B cell (primary cell): Measurements from ENCODE around the gene MEPCE. TPM values are rescaled to one million over a fixed set of nuclear protein-coding genes. Genes with fewer than 3 reads are reported as not detected.

Experiments
- ATAC-seq: fragments of 200-7000 bp; cut with Tn5 transposase; one replicate; pipeline ENCODE4 v1.10.0; 2021; ENCODE audit warnings: low read depth, mild to moderate bottlenecking, moderate number of reproducible peaks, moderate library complexity
- CTCF ChIA-PET: fragments of 350-600 bp; sonication (Branson Sonifier 250); formaldehyde crosslinking; loops from one replicate; lab custom pipeline; 2021; ENCODE audit warnings: antibody characterized with exemption, inconsistent platforms; lab: Charles Lee
- POLR2A ChIA-PET: fragments of 350-600 bp; sonication (Branson Sonifier 250); formaldehyde crosslinking; loops from one replicate; lab custom pipeline; 2021; ENCODE audit warnings: antibody characterized with exemption; lab: Charles Lee
- DNase-seq: peaks from one replicate; pipeline ENCODE4 v3.0.0; 2013
- H2AFZ ChIP-seq: 2 replicates; pipeline ENCODE4 v1.6.1; 2012; ENCODE audit warnings: mild to moderate bottlenecking, low read depth, low read length; ENCODE audit not compliant: insufficient read depth, poor library complexity, severe bottlenecking
- H3K27ac ChIP-seq, 2 donors: 1 replicate in 1 of 2; 2 replicates in 1 of 2; pipeline ENCODE4 v1.5.1; 2012 to 2013; ENCODE audit warnings: low read length in 2 of 2, mild to moderate bottlenecking in 2 of 2, moderate library complexity in 1 of 2
- H3K27me3 ChIP-seq, 4 experiments: fragments of 200-600 bp in 1 of 4; sonication (generic) in 1 of 4; replicated peaks in 1 of 4; 1 replicate in 2 of 4; 2 replicates in 2 of 4; pipeline versions ENCODE4 v1.6.1 to v1.7.0; 2013 to 2016; ENCODE audit warnings: low read length in 3 of 4, mild to moderate bottlenecking in 2 of 4, mixed read lengths in 1 of 4, moderate library complexity in 1 of 4; ENCODE audit not compliant: insufficient read depth in 4 of 4, control insufficient read depth in 3 of 4; ENCODE audit errors: control extremely low read depth in 1 of 4
- H3K36me3 ChIP-seq, 2 experiments: replicated peaks in 1 of 2; 1 replicate in 1 of 2; 2 replicates in 1 of 2; pipeline versions ENCODE4 v1.6.1 to v1.7.1; 2013; ENCODE audit warnings: low read length in 1 of 2; ENCODE audit not compliant: insufficient read depth in 2 of 2, control insufficient read depth in 1 of 2; ENCODE audit errors: control extremely low read depth in 1 of 2, extremely low read depth in 1 of 2
- H3K4me1 ChIP-seq, 2 donors: fragments of 200-600 bp in 1 of 2; sonication (generic) in 1 of 2; 1 replicate in 1 of 2; 2 replicates in 1 of 2; pipeline versions ENCODE4 v1.5.1 to v1.6.1; 2013 to 2017; ENCODE audit warnings: low read length in 2 of 2; ENCODE audit not compliant: control insufficient read depth in 2 of 2, insufficient read depth in 2 of 2
- H3K4me2 ChIP-seq: replicated peaks from 2 replicates; pipeline ENCODE3; 2012; ENCODE audit warnings: mild to moderate bottlenecking, low read depth, low read length; ENCODE audit not compliant: poor library complexity, severe bottlenecking
- H3K4me3 ChIP-seq, 5 experiments: fragments of 200-600 bp in 1 of 5; sonication (generic) in 1 of 5; 1 replicate in 3 of 5; 2 replicates in 2 of 5; pipeline versions ENCODE4 v1.5.1 to v1.7.0; 2011 to 2016; ENCODE audit warnings: low read length in 4 of 5, mild to moderate bottlenecking in 4 of 5, low read depth in 2 of 5, control low read depth in 1 of 5, moderate library complexity in 1 of 5; ENCODE audit not compliant: insufficient read depth in 1 of 5; ENCODE audit errors: control extremely low read depth in 1 of 5, extremely low read depth in 1 of 5
- H3K79me2 ChIP-seq: fragments of 200-600 bp; sonication (generic); one replicate; pipeline ENCODE4 v1.6.0; 2016; ENCODE audit warnings: low read length; ENCODE audit not compliant: control insufficient read depth, insufficient read depth
- H3K9ac ChIP-seq: fragments of 200-600 bp; sonication (generic); 2 replicates; pipeline ENCODE4 v1.6.1; 2017; ENCODE audit warnings: mild to moderate bottlenecking, low read length, moderate library complexity
- H3K9me3 ChIP-seq, 3 donors: one replicate each; pipeline versions ENCODE4 v1.6.1 to v1.7.1; 2013; ENCODE audit warnings: low read length in 2 of 3; ENCODE audit not compliant: control insufficient read depth in 2 of 3, insufficient read depth in 1 of 3; ENCODE audit errors: control extremely low read depth in 1 of 3
- H4K20me1 ChIP-seq: 2 replicates; pipeline ENCODE4 v1.6.0; 2012; ENCODE audit warnings: mild to moderate bottlenecking, low read length; ENCODE audit not compliant: insufficient read depth, control insufficient read depth, poor library complexity, severe bottlenecking
- H3K27ac Mint-ChIP-seq: one replicate; pipeline ENCODE4 v1.8.0; 2021; ENCODE audit warnings: mixed read lengths
- H3K27me3 Mint-ChIP-seq: one replicate; pipeline ENCODE4 v1.8.0; 2021; ENCODE audit warnings: mixed read lengths
- H3K4me1 Mint-ChIP-seq: one replicate; pipeline ENCODE4 v1.8.0; 2021; ENCODE audit warnings: mixed read lengths
- H3K4me3 Mint-ChIP-seq: one replicate; pipeline ENCODE4 v1.8.0; 2021; ENCODE audit warnings: mixed read lengths
- H3K9me3 Mint-ChIP-seq: one replicate; pipeline ENCODE4 v1.8.0; 2022; ENCODE audit warnings: mixed read lengths; ENCODE audit not compliant: insufficient read depth
- EZH2 ChIP-seq: IDR thresholded peaks from 2 replicates; pipeline ENCODE4 v1.6.1; 2012; ENCODE audit warnings: borderline replicate concordance, low read depth, mild to moderate bottlenecking, moderate library complexity, low read length; ENCODE audit not compliant: insufficient read depth, poor library complexity, severe bottlenecking
- WGBS: methylation state at CpG from one replicate; pipeline ENCODE4 v1.1.5; 2013; ENCODE audit warnings: missing lambda C conversion rate; ENCODE audit not compliant: insufficient coverage; 5-methylcytosine and 5-hydroxymethylcytosine counted together
- intact Hi-C: fragments of 100-400 bp; cut with micrococcal nuclease; formaldehyde crosslinking; loops from one replicate; pipeline ENCODE4 v1.10.0; 2022
- polyA plus RNA-seq: library from polyadenylated mRNA; depleted of rRNA; stranded (reverse); fragments of >200 nt; gene quantifications from 2 replicates; pipeline ENCODE4 v1.2.3, GENCODE V29; 2012
- total RNA-seq, 2 donors: library from RNA; stranded (reverse); fragments of 120-200 nt in 1 of 2; gene quantifications; 1 replicate in 1 of 2; 2 replicates in 1 of 2; pipeline versions ENCODE4 v1.2.3 to v1.2.4, GENCODE V29; 2013 to 2022
- TF ChIP-seq, protein P1 (sequence below): fragments of 200-600 bp; IDR thresholded peaks from one replicate; pipeline ENCODE4 v1.8.0; 2022; ENCODE audit warnings: antibody characterized with exemption, mild to moderate bottlenecking

MEPCE gene
- total and polyA plus RNA-seq, 2 donors (not counting 1 experiment from before 2014, with no cell fraction given), result 54.5 to 90.6 TPM

DNA sequence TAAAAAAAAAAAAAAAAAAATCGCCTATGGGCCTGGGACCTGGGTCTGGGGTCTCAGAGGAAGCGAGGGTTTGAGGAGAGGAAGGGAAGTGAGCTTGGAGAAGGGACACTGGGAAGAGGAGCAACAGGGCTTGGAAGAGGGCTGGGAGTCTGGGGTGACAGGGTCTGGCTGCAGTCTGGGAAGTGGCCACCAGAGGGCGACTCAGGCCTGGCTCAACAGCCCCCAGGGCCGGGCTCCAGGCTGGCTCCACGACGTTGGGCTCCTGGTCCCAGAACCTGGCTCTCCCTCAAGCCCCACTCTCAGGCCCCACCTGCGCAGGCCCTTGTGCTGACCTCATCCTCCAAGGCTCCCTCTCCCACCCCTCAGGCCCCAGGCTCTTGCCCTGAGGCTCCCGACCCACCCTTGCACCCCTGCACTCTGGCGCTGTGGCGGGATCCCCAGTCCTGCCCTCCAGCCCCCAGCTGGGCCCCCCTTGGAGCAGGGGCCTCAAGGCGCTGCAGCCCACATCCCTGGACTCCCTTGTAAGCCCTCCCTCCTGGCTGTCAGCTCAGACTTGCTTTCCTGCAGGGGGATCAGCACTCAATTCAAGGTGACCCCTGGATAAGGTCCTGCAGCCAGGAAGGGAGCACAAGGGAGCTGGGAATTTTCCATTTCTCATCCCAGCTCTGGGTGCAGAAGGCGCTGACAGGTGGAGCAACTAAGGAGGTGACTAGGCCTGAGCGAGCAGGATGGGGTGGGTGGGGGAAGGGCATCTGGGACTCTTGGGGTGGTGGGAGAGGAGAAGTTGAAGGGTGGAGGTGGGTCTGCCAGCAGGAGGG is 39.8 kb downstream of the MEPCE start:
- WGBS, result 29% methylated on average over 9 of the region's 13 CpGs
- peaks cover 25% of the 10 kb centered on the region for H3K79me2 ChIP-seq

More for the DNA sequence above, 39.8 kb downstream of the MEPCE start:
- H4K20me1 ChIP-seq, result peaks cover 57% of the 10 kb centered on the region
- Mint-ChIP-seq H3K9me3 (no peaks in the 10 kb centered on the region), H3K27ac (peak overlapping the region; percentile 53), H3K27me3 (no peaks in the 10 kb centered on the region), H3K4me1 (peaks cover 24% of the 10 kb centered on the region), H3K4me3 (no peak overlapping the region)
- H3K4me3 ChIP-seq, result no peak overlapping the region
- H3K36me3 ChIP-seq, result peaks cover 4 to 48% of the 10 kb centered on the region in 2 experiments
- CTCF ChIA-PET, result interaction anchor here (0.7 to 4.3 kb wide), 30 partner anchors 8 to 383 kb away, joined by 3 to 80 read pairs (median 5); partner anchors contain the start of genes FBXO24, NYAP1, SLC12A9 and TSC22D4
- TF ChIP-seq, protein P1, sequence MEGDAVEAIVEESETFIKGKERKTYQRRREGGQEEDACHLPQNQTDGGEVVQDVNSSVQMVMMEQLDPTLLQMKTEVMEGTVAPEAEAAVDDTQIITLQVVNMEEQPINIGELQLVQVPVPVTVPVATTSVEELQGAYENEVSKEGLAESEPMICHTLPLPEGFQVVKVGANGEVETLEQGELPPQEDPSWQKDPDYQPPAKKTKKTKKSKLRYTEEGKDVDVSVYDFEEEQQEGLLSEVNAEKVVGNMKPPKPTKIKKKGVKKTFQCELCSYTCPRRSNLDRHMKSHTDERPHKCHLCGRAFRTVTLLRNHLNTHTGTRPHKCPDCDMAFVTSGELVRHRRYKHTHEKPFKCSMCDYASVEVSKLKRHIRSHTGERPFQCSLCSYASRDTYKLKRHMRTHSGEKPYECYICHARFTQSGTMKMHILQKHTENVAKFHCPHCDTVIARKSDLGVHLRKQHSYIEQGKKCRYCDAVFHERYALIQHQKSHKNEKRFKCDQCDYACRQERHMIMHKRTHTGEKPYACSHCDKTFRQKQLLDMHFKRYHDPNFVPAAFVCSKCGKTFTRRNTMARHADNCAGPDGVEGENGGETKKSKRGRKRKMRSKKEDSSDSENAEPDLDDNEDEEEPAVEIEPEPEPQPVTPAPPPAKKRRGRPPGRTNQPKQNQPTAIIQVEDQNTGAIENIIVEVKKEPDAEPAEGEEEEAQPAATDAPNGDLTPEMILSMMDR, result peak; percentile 87
- no peak for TF ChIP-seq EZH2
- intact Hi-C loops, result loop anchor here (1.0 to 10.0 kb wide), 5 partner anchors 10 to 256 kb away; partner anchors contain the start of genes NYAP1, POP7 and TSC22D4
- H3K9ac ChIP-seq, result no peak overlapping the region
- H3K27me3 ChIP-seq, result no peaks in the 10 kb centered on the region
- POLR2A ChIA-PET, result interaction anchor here (0.6 to 0.8 kb wide), 4 partner anchors 9 to 303 kb away, joined by 3 to 4 read pairs (median 4); partner anchors contain the start of gene TSC22D4
- DNase-seq (peak; percentile 84), ATAC-seq (peak; percentile 90)
- H3K4me1 ChIP-seq, result peaks cover 9 to 21% of the 10 kb centered on the region in 2 donors
- H3K9me3 ChIP-seq, result no peaks in the 10 kb centered on the region
- H3K27ac ChIP-seq, result no peak overlapping the region
- H3K4me2 ChIP-seq, result peak overlapping the region; percentile 17
- no peak overlapping the region for H2AFZ ChIP-seq
